SK-N-SH treated with all-trans-retinoic acid at 6 μM for 48 hours (cell line): ENCODE measurements around the gene FBXW10.
"Not testable (repeated sequence)": the region's sequence is repeated elsewhere in the genome, so short reads cannot be mapped to it uniquely, and the experiment has no call there.

ENCODE experiments used
- ARNTL ChIP-seq: fragments of 450-650 bp; formaldehyde crosslinking; IDR thresholded peaks from 2 replicates; pipeline ENCODE4 v1.5.0; 2020; ENCODE audit warnings: low read depth, mild to moderate bottlenecking, moderate library complexity, borderline replicate concordance
- CREB5 ChIP-seq: fragments of 250-450 bp; sonication (Bioruptor Pico); IDR thresholded peaks from 2 replicates; pipeline ENCODE4 v1.5.1; 2020; ENCODE audit warnings: low read depth, mild to moderate bottlenecking, moderate library complexity
- CSRNP3 ChIP-seq: fragments of 250-450 bp; sonication (Bioruptor Pico); IDR thresholded peaks from 2 replicates; pipeline ENCODE4 v1.5.1; 2021; ENCODE audit warnings: mild to moderate bottlenecking, moderate library complexity
- ESRRG ChIP-seq: fragments of 250-450 bp; sonication (Bioruptor Pico); IDR thresholded peaks from 2 replicates; pipeline ENCODE4 v1.6.1; 2021; ENCODE audit warnings: mild to moderate bottlenecking
- RARB ChIP-seq: fragments of 250-450 bp; sonication (Bioruptor Pico); IDR thresholded peaks from 2 replicates; pipeline ENCODE4 v1.8.0; 2021; ENCODE audit warnings: mild to moderate bottlenecking, moderate library complexity
- SNAI2 ChIP-seq: fragments of 250-450 bp; sonication (Bioruptor Pico); IDR thresholded peaks from 2 replicates; pipeline ENCODE4 v1.5.0; 2020; ENCODE audit warnings: mild to moderate bottlenecking, moderate library complexity
- ZC3H10 ChIP-seq: fragments of 250-450 bp; sonication (Bioruptor Pico); IDR thresholded peaks from 2 replicates; pipeline ENCODE4 v1.5.1; 2021; ENCODE audit warnings: mild to moderate bottlenecking, moderate library complexity
- ZFP3 ChIP-seq: fragments of 250-450 bp; sonication (Bioruptor Pico); IDR thresholded peaks from 2 replicates; pipeline ENCODE4 v1.5.0; 2020; ENCODE audit warnings: mild to moderate bottlenecking, moderate library complexity
- ZFP30 ChIP-seq: fragments of 450-650 bp; formaldehyde crosslinking; IDR thresholded peaks from 2 replicates; pipeline ENCODE4 v1.5.0; 2022; ENCODE audit warnings: mild to moderate bottlenecking, moderate library complexity
- ZNF565 ChIP-seq: fragments of 450-650 bp; formaldehyde crosslinking; conservative IDR thresholded peaks from 2 replicates; pipeline ENCODE4 v1.5.0; 2020; ENCODE audit warnings: low read depth, mild to moderate bottlenecking, moderate library complexity
- TF ChIP-seq, protein P1 (sequence below): fragments of 250-450 bp; sonication (Bioruptor Pico); IDR thresholded peaks from 2 replicates; pipeline ENCODE4 v1.8.0; 2020; ENCODE audit warnings: mild to moderate bottlenecking, moderate library complexity, borderline replicate concordance
- TF ChIP-seq, protein P2 (sequence below): fragments of 250-450 bp; sonication (Bioruptor Pico); IDR thresholded peaks from 2 replicates; pipeline ENCODE4 v1.8.0; 2021; ENCODE audit warnings: low read depth, mild to moderate bottlenecking, moderate library complexity, borderline replicate concordance

DNA sequence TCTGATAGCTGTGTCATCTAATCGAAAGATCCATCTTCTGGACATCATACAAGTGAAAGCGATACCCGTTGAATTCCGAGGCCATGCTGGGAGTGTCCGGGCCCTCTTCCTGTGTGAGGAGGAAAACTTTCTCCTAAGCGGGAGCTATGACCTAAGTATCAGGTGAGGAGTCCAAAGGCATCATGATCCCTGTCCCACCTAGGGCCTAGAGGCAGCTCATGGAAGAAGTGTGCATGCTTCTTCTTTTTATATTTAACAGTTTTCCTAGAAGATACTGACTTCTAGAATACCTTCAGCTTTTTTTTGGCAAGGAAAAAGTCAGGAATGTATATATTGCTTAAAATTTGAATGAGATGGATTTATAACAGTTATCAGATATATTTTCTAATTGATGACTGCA, 14.5 kb downstream of the FBXW10 start:
- TF ChIP-seq, protein P1, sequence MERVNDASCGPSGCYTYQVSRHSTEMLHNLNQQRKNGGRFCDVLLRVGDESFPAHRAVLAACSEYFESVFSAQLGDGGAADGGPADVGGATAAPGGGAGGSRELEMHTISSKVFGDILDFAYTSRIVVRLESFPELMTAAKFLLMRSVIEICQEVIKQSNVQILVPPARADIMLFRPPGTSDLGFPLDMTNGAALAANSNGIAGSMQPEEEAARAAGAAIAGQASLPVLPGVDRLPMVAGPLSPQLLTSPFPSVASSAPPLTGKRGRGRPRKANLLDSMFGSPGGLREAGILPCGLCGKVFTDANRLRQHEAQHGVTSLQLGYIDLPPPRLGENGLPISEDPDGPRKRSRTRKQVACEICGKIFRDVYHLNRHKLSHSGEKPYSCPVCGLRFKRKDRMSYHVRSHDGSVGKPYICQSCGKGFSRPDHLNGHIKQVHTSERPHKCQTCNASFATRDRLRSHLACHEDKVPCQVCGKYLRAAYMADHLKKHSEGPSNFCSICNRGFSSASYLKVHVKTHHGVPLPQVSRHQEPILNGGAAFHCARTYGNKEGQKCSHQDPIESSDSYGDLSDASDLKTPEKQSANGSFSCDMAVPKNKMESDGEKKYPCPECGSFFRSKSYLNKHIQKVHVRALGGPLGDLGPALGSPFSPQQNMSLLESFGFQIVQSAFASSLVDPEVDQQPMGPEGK (CRISPR knock-in tag), result not testable (repeated sequence)
- TF ChIP-seq SNAI2 (CRISPR knock-in tag); CSRNP3 (CRISPR knock-in tag); ZC3H10 (CRISPR knock-in tag); CREB5 (CRISPR knock-in tag); ZFP3; RARB (CRISPR knock-in tag); ZFP30 (CRISPR knock-in tag); ARNTL; ZNF565 (CRISPR knock-in tag); ESRRG: not testable (repeated sequence)
- TF ChIP-seq, protein P2, sequence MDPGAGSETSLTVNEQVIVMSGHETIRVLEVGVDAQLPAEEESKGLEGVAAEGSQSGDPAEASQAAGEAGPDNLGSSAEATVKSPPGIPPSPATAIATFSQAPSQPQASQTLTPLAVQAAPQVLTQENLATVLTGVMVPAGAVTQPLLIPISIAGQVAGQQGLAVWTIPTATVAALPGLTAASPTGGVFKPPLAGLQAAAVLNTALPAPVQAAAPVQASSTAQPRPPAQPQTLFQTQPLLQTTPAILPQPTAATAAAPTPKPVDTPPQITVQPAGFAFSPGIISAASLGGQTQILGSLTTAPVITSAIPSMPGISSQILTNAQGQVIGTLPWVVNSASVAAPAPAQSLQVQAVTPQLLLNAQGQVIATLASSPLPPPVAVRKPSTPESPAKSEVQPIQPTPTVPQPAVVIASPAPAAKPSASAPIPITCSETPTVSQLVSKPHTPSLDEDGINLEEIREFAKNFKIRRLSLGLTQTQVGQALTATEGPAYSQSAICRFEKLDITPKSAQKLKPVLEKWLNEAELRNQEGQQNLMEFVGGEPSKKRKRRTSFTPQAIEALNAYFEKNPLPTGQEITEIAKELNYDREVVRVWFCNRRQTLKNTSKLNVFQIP (CRISPR knock-in tag), result not testable (repeated sequence)
